AG04450 (cell line): ENCODE data around the gene JMJD7. TPM values are rescaled to one million over a fixed set of nuclear protein-coding genes. Genes with fewer than 3 reads are reported as not detected.

ENCODE experiments used
- CTCF ChIA-PET: fragments of 300-600, 350-600 bp; formaldehyde crosslinking; extraction: SDS; loops from one replicate; lab custom pipeline; 2022; ENCODE audit warnings: antibody characterized with exemption, inconsistent platforms; lab: Charles Lee
- POLR2A ChIA-PET: fragments of 350-600 bp; formaldehyde crosslinking; extraction: SDS; loops from one replicate; lab custom pipeline; 2021; ENCODE audit warnings: antibody characterized with exemption, inconsistent platforms; lab: Yijun Ruan, JAX
- DNase-seq: peaks from one replicate; pipeline ENCODE4 v3.0.0-alpha.2; 2011; ENCODE audit warnings: low read depth, low spot score
- H3K27ac ChIP-seq: one replicate; pipeline ENCODE4 v1.5.1; 2012; ENCODE audit warnings: low read depth, low read length, control low read depth
- H3K27me3 ChIP-seq: one replicate; pipeline ENCODE4 v1.6.0; 2012; ENCODE audit warnings: low read length; ENCODE audit not compliant: control insufficient read depth, insufficient read depth
- H3K4me3 ChIP-seq: 2 replicates; pipeline ENCODE4 v1.5.1; 2011; ENCODE audit warnings: mild to moderate bottlenecking, low read depth, low read length, control low read depth
- H3K9me3 ChIP-seq: 2 replicates; pipeline ENCODE4 v1.5.1; 2012; ENCODE audit warnings: low read length; ENCODE audit not compliant: control insufficient read depth, insufficient read depth
- CTCF ChIP-seq: IDR thresholded peaks from 2 replicates; pipeline ENCODE4 v1.5.1; 2011; ENCODE audit warnings: low read depth, low read length, control low read depth, inconsistent platforms
- polyA plus RNA-seq: library from polyadenylated mRNA; depleted of rRNA; stranded (reverse); fragments of >200 nt; gene quantifications from 2 replicates; pipeline ENCODE4 v1.2.3, GENCODE V29; 2011

Gene JMJD7
- polyA plus RNA-seq, 1 experiment = 5.1 TPM

- Histone ChIP-seq H3K27ac (no peak overlapping the region), H3K4me3 (no peak overlapping the region), H3K9me3 (no peaks in the 10 kb centered on the region), H3K27me3 (no peaks in the 10 kb centered on the region)
- ChIA-PET POLR2A (interaction anchor here (0.7 to 1.0 kb wide), 2 partner anchors 28 kb away, joined by 3 read pairs; partner anchors contain the start of gene MAPKBP1), CTCF (interaction anchor here (5.1 to 15.8 kb wide), 2 partner anchors 9 to 25 kb away, joined by 25 to 362 read pairs; partner anchors contain the start of gene MAPKBP1)
- DNase-seq = no peak
- TF ChIP-seq CTCF = no peak
Observed at GRCh38 chr15:41801850-41802455, 25.9 kb upstream of the JMJD7 start.

GRCh38 chr15:41804361-41804760 is 23.5 kb upstream of the JMJD7 start:
- Histone ChIP-seq H3K27me3 (no peaks in the 10 kb centered on the region), H3K9me3 (no peaks in the 10 kb centered on the region), H3K27ac (no peak overlapping the region), H3K4me3 (no peak overlapping the region)
- CTCF ChIA-PET = interaction anchor here (15.8 kb wide), 1 partner anchor 27 kb away, joined by 362 read pairs; the partner anchor contains the start of gene MAPKBP1
- DNase-seq = no peak
- no peak for TF ChIP-seq CTCF
- POLR2A ChIA-PET = no interaction called here

- no peak overlapping the region for H3K4me3 ChIP-seq
- H3K27ac ChIP-seq = no peak overlapping the region
- CTCF ChIA-PET = interaction anchor here (15.8 kb wide), 1 partner anchor 28 kb away, joined by 362 read pairs; the partner anchor contains the start of gene MAPKBP1
- no peak for TF ChIP-seq CTCF
- H3K27me3 ChIP-seq = no peaks in the 10 kb centered on the region
- DNase-seq = no peak
- no peaks in the 10 kb centered on the region for H3K9me3 ChIP-seq
- POLR2A ChIA-PET = no interaction called here
Observed at GRCh38 chr15:41804916-41805666, 22.8 kb upstream of the JMJD7 start.

DNA sequence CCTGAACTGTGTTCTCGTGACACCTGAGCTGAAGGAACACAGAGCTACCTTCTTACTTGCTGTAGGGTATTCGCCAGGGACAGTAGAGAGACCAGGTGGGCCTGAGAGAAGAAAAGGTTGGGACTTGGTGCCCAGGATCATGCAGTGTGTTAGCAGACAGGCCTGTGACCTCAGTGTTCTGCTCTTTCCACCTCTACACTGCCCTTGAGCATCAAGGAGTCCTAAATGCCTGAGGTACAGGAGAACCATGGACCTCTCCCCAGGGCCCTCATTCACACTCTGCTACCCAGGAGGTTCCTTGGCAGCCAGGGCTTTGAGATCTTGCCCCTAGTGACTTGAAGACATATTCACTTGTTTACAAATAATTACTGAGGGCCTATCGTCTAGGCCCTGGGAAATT is 22.2 kb upstream of the JMJD7 start:
- ChIA-PET POLR2A (no interaction called here), CTCF (interaction anchor here (15.8 kb wide), 1 partner anchor 29 kb away, joined by 362 read pairs; the partner anchor contains the start of gene MAPKBP1)
- DNase-seq = no peak
- Histone ChIP-seq H3K9me3 (no peaks in the 10 kb centered on the region), H3K27ac (no peak overlapping the region), H3K4me3 (no peak overlapping the region), H3K27me3 (no peaks in the 10 kb centered on the region)
- no peak for TF ChIP-seq CTCF
